GM12864 (cell line): ENCODE data around the gene B4GALNT4.

Experiments used
- DNase-seq: peaks from one replicate; pipeline ENCODE4 v3.0.0-alpha.2; 2011; ENCODE audit warnings: low read depth
- H3K4me3 ChIP-seq: 2 replicates; pipeline ENCODE4 v1.5.1; 2011; ENCODE audit warnings: mild to moderate bottlenecking, low read depth, low read length, control low read depth
- CTCF ChIP-seq: IDR thresholded peaks from 2 replicates; pipeline ENCODE4 v1.5.1; 2011; ENCODE audit warnings: low read depth, mild to moderate bottlenecking, moderate library complexity, low read length, control low read depth, inconsistent platforms; ENCODE audit errors: missing control alignments

B4GALNT4 gene

DNA sequence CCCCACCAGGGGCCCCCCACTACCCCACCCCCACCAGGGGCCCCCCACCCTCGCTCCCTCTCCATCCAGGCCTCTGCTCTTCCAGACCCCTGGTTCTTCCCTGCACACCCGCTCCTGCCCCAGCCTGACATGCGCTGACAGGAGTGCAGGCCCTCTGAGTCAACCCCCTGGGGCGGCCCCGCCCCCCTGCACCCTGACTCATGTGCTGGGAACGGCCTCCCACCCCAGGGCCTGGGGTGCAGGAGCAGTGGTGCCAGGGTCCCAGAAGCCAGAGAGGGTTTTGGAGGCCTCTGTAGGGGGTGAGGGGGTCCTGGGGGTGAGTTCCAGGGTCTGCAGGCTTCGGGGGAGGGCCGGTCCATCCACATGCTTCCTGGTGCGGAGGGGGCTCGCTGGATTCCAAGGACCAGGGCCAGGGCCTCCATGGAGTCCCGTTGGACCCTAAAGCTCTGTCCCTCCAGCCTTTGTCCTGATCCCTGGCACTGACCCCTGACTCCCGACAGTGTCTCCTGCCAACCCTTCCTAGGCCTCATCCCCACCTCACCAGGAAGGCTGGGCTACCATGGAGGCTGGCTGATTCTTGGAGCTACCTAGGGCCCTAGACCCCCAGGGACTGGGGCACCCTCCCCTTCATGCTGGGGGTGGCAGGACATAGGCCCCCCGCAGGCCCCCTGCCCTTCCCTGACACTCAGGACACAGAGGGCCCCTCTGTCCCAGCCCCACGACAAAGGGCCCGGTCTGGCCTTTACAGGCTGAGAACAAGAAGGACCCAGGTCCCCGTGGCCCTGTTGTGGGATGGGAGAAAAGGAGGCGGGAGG is 24.1 kb downstream of the B4GALNT4 start:
- H3K4me3 ChIP-seq: no peak overlapping the region
- TF ChIP-seq CTCF: no peak
- no peak for DNase-seq

DNA sequence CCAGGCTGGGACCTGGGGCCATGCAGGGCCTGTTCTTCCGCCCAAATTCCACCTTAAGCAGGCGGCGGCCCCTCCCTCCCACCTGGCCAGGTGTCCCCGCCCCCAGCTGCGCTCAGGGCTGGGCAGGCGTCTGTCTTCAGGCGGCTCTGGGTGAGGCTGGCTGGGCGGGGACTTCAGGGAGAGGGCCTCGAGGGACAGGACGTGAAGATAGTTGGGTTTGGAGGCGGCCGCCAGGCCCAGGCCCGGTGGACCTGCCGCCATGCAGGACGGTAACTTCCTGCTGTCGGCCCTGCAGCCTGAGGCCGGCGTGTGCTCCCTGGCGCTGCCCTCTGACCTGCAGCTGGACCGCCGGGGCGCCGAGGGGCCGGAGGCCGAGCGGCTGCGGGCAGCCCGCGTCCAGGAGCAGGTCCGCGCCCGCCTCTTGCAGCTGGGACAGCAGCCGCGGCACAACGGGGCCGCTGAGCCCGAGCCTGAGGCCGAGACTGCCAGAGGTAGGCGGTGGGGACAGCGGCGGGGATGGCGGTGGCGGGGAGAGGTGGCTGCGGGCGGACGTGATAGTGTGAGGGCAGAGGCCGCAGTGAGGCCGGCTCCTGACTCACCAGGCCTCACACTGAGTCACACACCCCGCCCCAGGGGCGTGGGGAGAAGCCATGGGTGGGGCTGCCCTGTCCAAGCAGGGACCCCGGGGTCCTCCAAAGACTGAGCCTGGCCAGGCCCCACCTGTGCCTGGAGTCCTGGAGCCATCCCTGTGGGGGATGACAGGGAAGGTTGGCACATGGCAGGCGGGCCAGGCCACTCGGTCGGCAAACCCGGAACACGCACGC is 24.9 kb downstream of the B4GALNT4 start, which contains the start of gene PKP3:
PKP3 (plus strand) TSS at position 176 of the 824 bp plus-strand sequence; CDS start at position 260, 84 bp downstream.
- no peak within 1 kb of the TSS for H3K4me3 ChIP-seq
- no peak for DNase-seq
- no peak for TF ChIP-seq CTCF

DNA sequence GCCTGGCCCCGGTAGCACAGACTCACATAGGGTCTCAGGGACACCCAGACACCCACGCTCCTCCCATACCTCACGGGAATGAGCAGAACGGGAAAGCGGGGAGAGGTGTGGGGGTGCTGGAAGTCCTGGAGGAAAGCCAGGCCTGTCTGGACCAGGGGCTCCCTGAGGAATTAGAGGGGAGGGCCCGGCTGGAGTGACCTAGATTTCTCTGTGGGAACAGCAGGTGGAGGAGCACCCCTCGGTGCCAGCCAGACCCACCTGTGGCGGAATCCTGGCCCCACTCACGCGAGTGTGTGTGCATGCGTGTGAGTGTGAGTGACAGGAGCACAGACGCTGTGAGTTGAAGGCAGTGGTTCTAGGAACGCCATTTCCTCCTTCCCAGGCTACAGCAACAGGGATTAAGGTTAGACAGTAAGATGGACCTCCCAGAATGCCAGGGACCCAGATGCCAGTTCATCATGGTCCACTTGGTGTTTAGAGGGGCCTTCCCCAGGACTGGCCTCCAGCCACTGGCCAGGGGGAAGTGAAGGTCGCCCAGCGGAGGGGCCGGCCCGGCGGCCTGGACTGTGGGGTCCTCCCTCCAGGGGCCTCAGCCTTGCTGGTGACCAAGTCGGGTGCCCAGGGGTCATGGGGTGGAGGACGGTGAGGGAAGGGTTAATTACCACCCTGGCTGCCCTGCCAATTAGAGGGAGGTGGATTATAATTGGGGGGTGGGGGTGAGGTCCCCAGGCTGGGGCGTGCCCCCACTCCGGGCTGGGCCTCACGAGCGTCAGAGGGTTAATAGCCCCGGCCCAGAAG is 25.8 kb downstream of the B4GALNT4 start:
- DNase-seq: no peak
- no peak for TF ChIP-seq CTCF
- no peak overlapping the region for H3K4me3 ChIP-seq

DNA sequence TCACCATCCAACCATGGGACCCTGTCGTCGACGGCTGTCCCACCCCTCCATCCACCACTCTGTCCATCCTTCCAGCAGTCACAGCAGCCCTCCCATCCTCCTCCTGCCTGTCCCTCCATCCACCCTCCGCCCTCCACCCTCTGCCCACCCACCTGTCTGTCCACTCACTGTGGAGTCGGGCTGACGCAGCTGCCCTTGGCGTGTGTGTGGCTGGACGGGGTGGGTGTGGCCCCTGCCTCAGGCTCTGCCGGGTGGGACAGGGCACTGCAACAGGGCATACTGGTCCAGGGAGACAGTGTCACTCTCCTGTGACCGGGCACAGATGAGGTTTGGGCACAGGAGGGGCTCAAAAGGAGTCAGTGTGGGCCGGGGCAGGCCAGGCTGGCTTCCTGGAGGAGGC is 26.6 kb downstream of the B4GALNT4 start:
- no peak for TF ChIP-seq CTCF
- H3K4me3 ChIP-seq: no peak overlapping the region
- DNase-seq: no peak

DNA sequence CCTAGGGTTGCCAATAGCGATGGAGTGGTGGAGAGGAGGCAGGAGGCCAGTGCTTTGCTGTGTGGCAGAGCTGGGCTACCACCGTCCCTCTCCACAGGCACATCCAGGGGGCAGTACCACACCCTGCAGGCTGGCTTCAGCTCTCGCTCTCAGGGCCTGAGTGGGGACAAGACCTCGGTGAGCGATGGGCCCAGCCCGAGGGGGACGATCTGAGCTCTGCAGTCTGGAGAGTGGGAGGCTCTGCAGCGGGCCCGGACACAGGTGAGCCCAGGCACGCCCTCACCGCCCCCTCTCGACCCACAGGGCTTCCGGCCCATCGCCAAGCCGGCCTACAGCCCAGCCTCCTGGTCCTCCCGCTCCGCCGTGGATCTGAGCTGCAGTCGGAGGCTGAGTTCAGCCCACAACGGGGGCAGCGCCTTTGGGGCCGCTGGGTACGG is 27.2 kb downstream of the B4GALNT4 start:
- peak; percentile 29 for TF ChIP-seq CTCF
- H3K4me3 ChIP-seq: peak overlapping the region; percentile 33
- no peak for DNase-seq

DNA sequence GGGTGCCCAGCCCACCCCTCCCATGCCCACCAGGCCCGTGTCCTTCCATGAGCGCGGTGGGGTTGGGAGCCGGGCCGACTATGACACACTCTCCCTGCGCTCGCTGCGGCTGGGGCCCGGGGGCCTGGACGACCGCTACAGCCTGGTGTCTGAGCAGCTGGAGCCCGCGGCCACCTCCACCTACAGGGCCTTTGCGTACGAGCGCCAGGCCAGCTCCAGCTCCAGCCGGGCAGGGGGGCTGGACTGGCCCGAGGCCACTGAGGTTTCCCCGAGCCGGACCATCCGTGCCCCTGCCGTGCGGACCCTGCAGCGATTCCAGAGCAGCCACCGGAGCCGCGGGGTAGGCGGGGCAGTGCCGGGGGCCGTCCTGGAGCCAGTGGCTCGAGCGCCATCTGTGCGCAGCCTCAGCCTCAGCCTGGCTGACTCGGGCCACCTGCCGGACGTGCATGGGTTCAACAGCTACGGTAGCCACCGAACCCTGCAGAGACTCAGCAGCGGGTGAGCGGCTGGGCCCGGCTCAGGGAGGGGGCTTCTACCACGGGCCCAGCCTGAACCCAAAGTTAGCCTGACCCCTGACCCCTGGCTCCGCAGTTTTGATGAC is 27.7 kb downstream of the B4GALNT4 start:
- peak; percentile 76 for TF ChIP-seq CTCF
- H3K4me3 ChIP-seq: peak overlapping the region; percentile 33
- no peak for DNase-seq
